ENCODE measurements around the gene KRTAP21-1.
"Not testable (repeated sequence)": the region's sequence is repeated elsewhere in the genome, so short reads cannot be mapped to it uniquely, and the experiment has no call there.

The KRTAP21-1 gene

GRCh38 chr21:30755328-30755727 lies at the start of gene KRTAP21-1:
Gene KRTAP21-1, minus strand, starts transcription at chr21:30755428. Its CDS starts 50 bp downstream, at chr21:30755378.
- DNase-seq (ENCODE audit: low read depth in 2 of 2) = not testable (repeated sequence)

GRCh38 chr21:30800605-30801004 lies 45.4 kb upstream of the KRTAP21-1 start:
- no peak for DNase-seq (ENCODE audit: low read depth in 2 of 2)

GRCh38 chr21:30793581-30794314 lies 38.5 kb upstream of the KRTAP21-1 start:
- no peak for DNase-seq (ENCODE audit: low read depth in 2 of 2)

- no peak for DNase-seq (ENCODE audit: low read depth in 2 of 2)
Observed at GRCh38 chr21:30779249-30779648, 24.0 kb upstream of the KRTAP21-1 start.

- DNase-seq (ENCODE audit: low read depth in 2 of 2) = no peak
Observed at GRCh38 chr21:30769724-30770431, 14.7 kb upstream of the KRTAP21-1 start.

GRCh38 chr21:30760776-30761175 lies 5.5 kb upstream of the KRTAP21-1 start:
- DNase-seq (ENCODE audit: low read depth in 2 of 2) = no peak

- DNase-seq (ENCODE audit: low read depth in 2 of 2) = no peak
Observed at GRCh38 chr21:30758306-30758705, 3.1 kb upstream of the KRTAP21-1 start.

- DNase-seq (ENCODE audit: low read depth in 2 of 2) = no peak
Observed at GRCh38 chr21:30747159-30747558, 8.1 kb downstream of the KRTAP21-1 start, which contains the start of gene KRTAP21-2. Gene KRTAP21-2, minus strand, starts transcription at chr21:30747259. Its CDS starts 57 bp downstream, at chr21:30747202.

- no peak for DNase-seq (ENCODE audit: low read depth in 2 of 2)
Observed at GRCh38 chr21:30740462-30740861, 14.8 kb downstream of the KRTAP21-1 start.

- DNase-seq (ENCODE audit: low read depth in 2 of 2) = no peak
Observed at GRCh38 chr21:30733026-30733425, 22.2 kb downstream of the KRTAP21-1 start.

GRCh38 chr21:30726726-30727125 lies 28.5 kb downstream of the KRTAP21-1 start:
- no peak for DNase-seq (ENCODE audit: low read depth in 2 of 2)

GRCh38 chr21:30719401-30719800 lies 35.8 kb downstream of the KRTAP21-1 start:
- no peak for DNase-seq (ENCODE audit: low read depth in 2 of 2)

GRCh38 chr21:30718239-30718909 lies 36.9 kb downstream of the KRTAP21-1 start, which contains the start of gene KRTAP21-3:
Gene KRTAP21-3, minus strand, starts transcription at chr21:30718777. Its CDS starts 18 bp downstream, at chr21:30718759.
- no peak for DNase-seq (ENCODE audit: low read depth in 2 of 2)

GRCh38 chr21:30717105-30717504 lies 38.1 kb downstream of the KRTAP21-1 start:
- no peak for DNase-seq (ENCODE audit: low read depth in 2 of 2)

- no peak for DNase-seq (ENCODE audit: low read depth in 2 of 2)
Observed at GRCh38 chr21:30714946-30715345, 40.3 kb downstream of the KRTAP21-1 start.

GRCh38 chr21:30714456-30714855 lies 40.8 kb downstream of the KRTAP21-1 start:
- DNase-seq (ENCODE audit: low read depth in 2 of 2) = no peak

- no peak for DNase-seq (ENCODE audit: low read depth in 2 of 2)
Observed at GRCh38 chr21:30713766-30714165, 41.5 kb downstream of the KRTAP21-1 start.

- DNase-seq (ENCODE audit: low read depth in 2 of 2) = no peak
Observed at GRCh38 chr21:30710499-30710898, 44.7 kb downstream of the KRTAP21-1 start.

GRCh38 chr21:30707409-30707808 lies 47.8 kb downstream of the KRTAP21-1 start:
- DNase-seq (ENCODE audit: low read depth in 2 of 2) = no peak
